Ecto neural progenitor cell (in vitro differentiated cells): Measurements from ENCODE around the gene VWA3B.
A peak's percentile ranks its signal among the peaks of the same experiment; 100 is the strongest.
"Not testable (repeated sequence)": the region's sequence is repeated elsewhere in the genome, so short reads cannot be mapped to it uniquely, and the experiment has no call there.

Source experiments
- DNase-seq: peaks from one replicate; pipeline ENCODE4 v3.0.0-alpha.2; 2018; ENCODE audit warnings: low spot score

The VWA3B gene

GRCh38 chr2:98252038-98252773, 165.2 kb downstream of the VWA3B start:
- no peak for DNase-seq

GRCh38 chr2:98253461-98254070, 166.6 kb downstream of the VWA3B start:
- DNase-seq: no peak

- DNase-seq: no peak
These were observed 167.6 kb downstream of the VWA3B start for GRCh38 chr2:98254504-98255059.

GRCh38 chr2:98258906-98259305, 171.9 kb downstream of the VWA3B start:
- DNase-seq: no peak

GRCh38 chr2:98263362-98263761, 176.4 kb downstream of the VWA3B start:
- no peak for DNase-seq

GRCh38 chr2:98268225-98268624, 181.3 kb downstream of the VWA3B start:
- DNase-seq: not testable (repeated sequence)

DNA sequence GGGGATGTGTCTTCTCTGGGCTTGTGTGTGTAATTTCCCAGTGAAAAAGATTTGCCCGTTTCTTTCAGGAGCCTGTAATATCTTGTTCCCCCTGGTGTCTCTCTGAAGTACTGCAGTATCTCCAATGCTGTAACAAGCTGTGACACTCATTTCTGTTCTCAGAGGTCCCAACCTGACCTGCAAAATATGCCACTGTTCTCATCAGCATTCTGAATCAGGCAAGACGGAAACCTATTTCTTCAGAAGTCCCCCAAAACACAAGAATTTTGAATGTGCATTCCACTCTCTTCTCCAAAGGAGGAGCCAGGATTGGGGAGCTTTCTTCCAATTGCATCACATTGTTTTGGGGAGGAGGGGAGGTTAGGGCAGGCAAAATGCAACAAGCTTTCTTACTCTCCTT, 182.3 kb downstream of the VWA3B start:
- no peak for DNase-seq

GRCh38 chr2:98269830-98270229, 182.9 kb downstream of the VWA3B start:
- DNase-seq: no peak

DNA sequence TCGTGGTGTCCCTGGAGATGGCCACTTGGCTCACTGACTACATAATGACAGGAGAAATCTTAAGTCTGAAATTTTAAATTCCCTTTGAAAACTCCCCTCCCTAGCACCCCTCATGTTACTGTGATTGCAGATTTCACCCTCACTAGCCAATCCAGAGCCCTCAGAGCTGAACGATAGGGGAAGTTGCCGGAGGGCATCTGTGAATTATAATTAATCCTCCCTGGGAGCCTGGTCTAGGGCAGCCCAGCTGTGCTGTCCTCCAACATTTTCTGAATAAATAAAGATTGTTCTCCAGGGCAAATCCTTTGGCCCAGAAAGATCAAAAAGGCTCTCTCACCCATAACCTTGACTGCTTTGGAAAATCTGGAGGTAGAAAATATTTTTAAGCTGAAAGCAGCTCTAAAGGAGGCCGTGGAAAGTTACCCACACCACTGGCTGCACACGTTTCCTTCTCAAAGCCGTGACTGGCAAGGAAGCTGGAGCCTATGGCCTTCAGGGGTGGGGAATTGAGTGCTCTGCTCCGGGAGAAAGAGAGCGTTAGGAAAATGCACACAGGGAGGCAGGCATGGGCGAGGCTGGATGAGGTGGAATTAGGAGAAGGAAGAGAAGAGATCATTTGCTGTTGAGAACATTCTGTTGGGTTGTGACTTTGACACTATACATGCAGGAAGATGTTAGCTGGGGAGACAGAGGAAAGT, 190.3 kb downstream of the VWA3B start:
- no peak for DNase-seq

GRCh38 chr2:98278074-98278473, 191.1 kb downstream of the VWA3B start:
- DNase-seq: no peak

- DNase-seq: peak; percentile 57
These were observed 193.6 kb downstream of the VWA3B start for GRCh38 chr2:98280376-98281102.

DNA sequence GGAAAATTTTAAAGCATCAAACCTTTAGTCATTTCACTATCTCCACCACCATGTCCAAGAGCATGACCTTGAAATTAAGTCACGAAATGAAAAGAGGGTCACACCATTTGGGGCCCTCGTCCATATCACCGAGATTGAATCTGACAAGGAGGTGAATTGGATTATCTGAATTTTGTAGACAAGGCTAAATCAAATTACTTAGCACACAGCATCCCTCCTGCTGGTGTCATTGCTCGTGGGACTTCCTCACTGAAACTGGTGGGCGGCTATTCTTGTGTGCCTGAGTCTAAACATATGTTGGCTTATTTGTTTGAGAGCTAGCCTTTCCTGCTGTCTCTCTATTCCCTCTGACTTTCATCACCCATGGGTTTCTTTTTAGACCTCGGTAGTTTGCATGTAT, 194.6 kb downstream of the VWA3B start:
- no peak for DNase-seq

DNA sequence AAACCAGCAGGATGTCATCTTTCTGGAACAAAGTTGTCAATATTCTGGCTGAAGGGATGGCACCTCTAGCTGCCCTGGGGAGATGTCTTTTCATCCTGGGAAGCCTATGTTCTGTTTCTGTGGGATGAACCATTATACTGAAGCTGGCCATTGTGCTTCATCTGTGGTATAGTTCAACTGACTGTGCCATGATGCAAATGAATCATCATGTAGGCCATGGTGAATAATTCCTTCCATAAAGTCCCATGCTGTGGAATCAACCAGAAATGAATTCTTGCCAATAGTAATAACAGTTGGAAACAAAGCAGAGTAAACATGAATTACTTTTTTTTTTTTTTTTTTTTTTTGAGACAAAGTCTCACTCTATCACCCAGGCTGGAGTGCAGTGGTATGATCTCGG, 195.1 kb downstream of the VWA3B start:
- no peak for DNase-seq

GRCh38 chr2:98293030-98293429, 206.1 kb downstream of the VWA3B start:
- no peak for DNase-seq

- DNase-seq: no peak
These were observed 207.1 kb downstream of the VWA3B start for GRCh38 chr2:98293931-98294687.

DNA sequence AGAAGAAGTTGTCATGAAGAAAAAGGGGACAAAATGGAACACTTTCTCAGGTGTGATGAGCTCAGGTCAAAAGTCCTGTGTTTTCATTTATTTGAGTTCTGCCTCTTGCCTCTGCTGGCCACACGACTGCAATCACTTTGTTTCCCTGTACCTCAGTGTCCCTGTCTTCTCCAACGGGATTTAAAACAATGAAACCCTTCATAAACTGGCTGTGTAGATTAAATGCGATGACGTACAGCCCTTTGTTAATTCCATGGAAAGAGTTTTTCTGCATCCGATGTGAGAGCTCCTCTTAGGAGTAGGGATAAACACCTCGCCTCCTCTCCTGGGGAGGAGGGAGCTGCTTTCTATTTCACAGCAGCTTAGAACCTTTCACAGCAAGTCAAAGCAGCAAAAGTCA, 207.7 kb downstream of the VWA3B start:
- no peak for DNase-seq

GRCh38 chr2:98295275-98295674, 208.3 kb downstream of the VWA3B start:
- DNase-seq: no peak

GRCh38 chr2:98295721-98296414, 208.9 kb downstream of the VWA3B start:
- no peak for DNase-seq

GRCh38 chr2:98296440-98296839, 209.5 kb downstream of the VWA3B start:
- DNase-seq: no peak

- no peak for DNase-seq
These were observed 211.1 kb downstream of the VWA3B start for GRCh38 chr2:98297817-98298682.
